GM03348 (cell line): ENCODE data around the gene FOXN3.
A peak's percentile ranks its signal among the peaks of the same experiment; 100 is the strongest.

Experiments
- DNase-seq: peaks from one replicate; pipeline ENCODE4 v3.0.0; 2012; ENCODE audit warnings: low spot score

FOXN3 gene

DNA sequence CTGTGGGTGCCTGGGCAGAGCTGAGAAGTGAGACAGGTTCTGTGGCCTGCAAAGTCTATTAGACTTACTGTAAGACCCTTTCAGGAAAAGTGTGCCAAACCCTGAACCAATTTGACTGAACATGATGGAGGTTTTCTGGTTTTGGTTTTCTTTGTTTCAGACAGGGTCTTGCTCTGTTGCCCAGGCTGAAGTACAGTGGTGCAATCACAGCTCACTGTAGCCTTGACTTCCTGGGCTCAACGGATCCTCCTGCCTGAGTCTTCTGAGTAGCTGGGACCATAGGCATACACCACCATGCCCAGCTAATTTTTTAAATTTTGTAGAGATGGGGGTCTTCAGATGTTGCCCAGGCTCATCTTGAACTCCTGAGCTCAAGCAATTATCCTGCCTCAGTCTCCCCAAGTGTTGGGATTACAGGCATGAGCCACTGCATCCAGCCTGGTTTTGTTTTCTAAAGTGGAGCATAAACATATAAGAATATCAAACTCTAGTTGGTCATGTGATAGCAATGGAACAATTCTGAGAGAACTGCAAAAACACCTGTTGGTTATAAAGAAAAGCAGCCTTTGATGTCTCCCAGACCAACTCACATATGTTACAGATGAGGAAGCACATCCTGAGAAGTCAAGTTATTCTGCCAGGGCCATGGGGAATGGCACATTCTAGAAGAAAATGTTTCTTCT is 166.9 kb downstream of the FOXN3 start:
- DNase-seq = no peak

DNA sequence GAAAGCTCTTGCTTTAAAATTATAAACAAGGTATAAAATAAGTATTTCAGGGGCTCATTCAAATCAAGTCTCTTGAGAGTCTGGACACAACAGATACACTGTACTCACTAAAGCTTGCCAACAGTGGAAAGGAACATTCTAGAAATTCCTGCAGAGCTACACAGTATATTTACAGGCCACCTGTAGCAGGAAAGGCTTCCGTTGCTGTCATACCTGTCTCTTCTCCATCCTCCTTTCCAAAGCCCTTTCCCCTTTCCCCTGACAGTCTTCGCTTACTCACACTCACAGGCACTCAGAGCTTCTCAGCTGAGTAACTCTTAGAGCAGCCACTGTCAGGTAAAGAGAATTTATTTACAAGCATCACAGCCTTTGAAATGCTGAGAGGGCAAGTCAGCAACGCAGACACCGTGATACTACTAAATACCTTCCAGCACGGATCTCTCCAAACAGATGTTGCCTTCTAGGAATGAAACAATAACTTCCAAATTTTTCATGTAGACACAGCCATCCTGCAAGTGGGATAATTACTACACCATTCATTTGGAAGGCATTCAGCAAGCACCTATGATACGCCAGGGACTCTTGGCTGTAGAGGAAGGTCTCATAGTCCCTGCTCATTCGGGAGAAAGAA is 167.9 kb downstream of the FOXN3 start:
- DNase-seq = no peak

DNA sequence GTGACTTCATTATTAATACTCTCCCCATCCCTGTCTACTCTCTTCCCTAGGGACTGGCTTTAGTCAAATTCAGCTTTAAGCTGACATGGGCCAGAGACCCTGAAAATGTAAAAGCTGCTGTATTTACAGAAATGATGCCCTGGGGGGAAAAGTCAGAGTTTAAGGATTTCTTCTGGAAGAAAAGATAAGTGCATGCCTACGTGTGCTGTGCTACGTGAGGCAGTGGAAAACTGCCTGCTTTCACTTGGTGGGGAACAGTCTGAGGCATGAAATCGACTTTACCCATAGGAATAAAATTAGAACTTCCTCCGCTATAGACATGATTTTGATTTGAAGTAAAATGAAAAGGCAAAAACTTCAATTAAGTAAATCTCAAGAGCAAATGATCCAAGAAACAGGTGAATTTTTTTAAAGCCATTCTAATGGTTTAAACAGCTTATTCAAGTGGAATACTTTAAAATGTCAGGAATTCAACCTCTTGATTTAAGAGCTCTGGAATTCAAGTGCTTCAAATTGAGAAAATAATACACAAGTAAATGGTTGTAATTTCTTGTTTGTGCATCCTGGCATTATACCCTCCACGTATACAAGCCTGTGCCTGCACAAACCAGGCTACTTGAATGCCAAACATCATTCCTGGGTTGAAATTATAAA is 168.5 kb downstream of the FOXN3 start:
- DNase-seq = no peak

DNA sequence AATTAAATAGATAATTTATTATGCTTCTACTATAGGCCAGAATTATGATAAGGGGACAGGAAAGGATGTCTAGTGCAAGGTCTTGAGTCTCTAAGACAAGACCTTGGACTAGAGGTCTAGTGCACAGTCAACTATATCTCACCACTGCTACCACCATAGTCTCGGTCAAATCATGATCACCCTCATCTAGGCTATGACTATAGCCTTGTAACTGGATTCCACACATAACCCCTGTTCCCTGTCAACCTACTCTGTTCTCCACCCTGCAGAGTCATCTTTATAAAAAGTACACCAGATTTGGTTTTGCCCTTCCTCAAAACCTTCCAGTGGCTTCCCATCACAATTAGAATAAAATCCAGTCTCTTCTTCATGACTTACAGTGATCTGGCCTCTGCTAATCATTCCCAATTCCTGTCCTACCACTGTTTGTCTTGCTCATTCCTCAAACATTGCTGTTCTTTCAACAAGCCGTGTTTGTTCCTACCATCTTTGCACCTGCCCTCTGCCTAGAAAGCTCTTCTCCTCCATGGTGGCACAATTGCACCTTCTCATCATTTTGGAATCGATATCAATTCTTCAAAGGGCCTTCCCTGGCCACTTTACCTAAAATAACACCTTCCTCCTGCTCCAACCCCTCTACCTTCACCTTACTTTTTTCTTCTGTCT is 169.4 kb downstream of the FOXN3 start:
- DNase-seq = no peak

DNA sequence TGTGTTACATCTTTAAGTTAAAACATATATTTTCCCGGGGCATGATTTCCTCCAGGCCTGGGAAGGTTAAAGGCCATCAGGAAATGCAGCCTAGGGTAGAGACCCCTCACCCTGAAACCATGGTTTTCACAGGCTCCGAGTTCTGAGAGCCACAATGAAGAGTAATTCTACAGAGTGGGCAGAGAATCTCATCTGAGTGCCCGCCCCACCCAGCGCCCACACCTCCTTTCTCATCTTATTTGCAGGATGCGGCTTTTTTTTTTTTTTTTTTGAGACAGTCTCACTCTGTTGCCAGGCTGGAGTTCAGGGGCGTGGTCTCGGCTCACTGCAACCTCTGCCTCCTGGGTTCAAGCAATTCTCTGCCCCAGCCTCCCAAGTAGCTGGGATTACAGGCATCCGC is 170.7 kb downstream of the FOXN3 start:
- no peak for DNase-seq

DNA sequence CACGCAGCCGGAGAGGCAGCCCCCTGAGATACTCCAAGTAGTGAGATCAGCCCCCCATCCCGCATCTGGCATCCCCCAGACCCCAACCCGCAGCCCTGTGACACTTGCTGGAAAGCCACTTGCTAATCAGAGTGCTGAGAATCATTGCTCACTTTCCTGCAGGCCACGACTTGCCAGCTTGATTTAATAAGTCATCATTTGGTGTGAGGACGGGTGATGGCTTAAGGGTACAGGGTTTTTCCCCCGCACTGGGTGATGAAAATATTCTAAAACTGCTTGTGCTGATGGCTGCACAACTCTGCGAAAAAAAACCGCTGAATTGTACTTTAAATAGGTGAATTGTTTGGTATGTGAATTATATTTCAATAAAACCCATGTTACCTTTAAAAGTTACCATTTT is 171.2 kb downstream of the FOXN3 start:
- no peak for DNase-seq

DNA sequence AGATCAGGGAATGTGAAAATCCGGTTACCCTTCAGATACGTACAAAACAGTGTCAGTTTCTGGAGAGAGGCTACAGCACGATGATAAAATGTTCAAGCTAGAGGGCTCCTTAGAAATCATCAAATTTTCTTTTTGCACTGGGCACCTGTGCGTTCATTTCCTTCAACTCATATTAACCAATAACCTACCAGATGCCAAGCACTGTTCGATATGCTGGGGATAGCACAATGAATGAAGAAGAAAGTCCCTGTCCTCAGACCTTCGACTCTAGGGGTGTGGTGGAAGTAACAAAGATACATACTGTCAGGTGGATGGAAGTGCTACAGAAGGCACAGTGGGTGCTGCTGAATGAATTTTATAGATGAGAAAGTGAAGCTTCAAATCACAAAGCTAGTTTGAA is 172.3 kb downstream of the FOXN3 start:
- no peak for DNase-seq

DNA sequence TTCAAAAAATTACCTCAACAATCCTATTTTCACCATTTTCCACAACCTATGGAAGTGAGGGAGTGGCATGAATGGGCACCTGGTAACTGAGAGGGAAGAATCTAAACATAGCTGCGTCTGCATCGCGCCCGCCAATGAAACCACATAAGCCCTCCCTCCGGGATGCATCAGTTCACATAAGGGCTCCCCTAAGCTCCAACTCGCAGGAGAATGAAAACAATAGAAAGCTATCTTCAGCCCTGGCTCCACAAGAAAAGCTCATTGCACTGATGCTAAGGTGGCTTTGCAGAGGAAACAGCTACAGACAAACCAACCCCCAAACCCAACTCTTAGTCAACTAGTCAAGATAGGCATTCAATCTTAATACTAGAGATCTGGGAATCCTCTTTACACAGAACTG is 173.3 kb downstream of the FOXN3 start:
- DNase-seq = no peak

DNA sequence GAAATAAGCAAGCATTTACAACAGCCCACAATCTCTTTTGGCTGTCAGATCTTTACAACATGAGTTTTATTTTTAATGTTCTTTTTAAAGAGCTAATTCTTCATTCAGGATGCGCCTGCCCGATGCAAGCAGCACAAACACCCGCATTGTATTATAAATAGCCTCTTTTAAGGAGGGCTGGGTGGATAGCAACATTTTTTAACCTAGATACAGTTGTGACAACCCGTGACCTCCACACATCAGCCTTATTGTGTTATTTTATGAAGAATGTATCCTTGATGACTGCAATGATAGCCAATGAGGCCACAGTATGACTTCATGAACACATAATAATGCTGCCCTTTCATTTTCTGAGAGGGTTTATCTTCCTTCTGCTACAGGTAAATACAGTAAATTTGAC is 173.7 kb downstream of the FOXN3 start:
- no peak for DNase-seq

DNA sequence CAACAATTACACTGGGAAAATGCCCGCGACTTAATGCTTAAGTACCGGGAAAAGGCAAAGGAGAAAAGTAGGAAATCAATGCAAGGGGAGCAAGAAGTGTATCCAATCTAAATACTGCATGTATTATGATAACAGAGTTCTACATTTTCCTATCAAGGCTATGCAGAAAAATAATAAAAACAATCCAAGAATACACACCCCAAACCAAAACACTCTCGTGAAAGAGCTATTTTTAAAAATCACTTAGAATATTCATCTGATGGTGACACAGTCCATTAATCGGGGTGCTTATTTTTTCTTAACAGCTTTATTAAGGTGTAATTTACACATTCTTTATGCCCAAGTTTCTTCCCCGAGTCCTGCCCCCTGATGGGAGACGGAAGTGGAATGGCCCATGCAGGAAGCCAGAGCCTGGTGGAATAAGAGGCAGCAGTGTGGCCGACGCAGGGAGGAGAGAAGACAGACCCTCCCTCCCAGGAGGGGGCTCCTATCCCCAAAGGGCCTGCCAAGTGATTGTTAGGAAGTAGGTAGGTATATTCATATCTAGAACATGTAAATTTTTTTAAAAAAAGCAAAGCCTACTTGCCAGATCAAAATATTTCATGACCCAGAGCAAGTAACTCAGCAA is 174.3 kb downstream of the FOXN3 start:
- no peak for DNase-seq

DNA sequence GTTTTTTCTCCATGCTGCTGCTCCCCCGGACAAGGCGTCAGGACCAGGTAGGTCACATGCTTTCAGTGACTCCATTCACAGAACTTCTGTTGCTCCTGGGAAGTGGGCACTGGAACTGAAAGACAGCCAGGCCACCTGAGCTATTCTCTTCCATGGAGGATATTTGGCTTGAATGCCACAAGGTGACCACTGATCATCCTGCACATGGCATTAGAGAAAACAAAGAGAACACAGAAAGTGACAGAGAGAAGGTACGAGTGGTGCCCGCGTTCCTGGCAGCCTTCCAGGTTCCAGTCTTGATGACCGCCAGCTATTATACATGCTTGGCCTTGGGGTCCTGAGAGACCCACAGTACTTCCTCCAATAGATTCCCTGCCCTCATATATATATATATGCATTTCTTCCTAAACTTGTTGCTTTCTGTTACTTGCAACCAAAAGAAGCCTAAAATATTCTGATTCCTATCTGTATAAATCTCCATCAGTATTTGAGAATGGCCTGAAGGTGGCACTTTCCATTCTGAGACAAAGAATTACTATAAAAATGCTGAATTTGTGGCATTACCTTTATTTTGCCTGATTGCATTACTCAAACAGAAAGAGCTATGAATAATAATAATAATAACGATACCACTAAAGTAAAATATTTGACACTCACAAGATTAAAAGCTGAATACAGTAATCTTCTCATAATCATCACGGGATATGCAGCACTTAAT is 174.9 kb downstream of the FOXN3 start:
- DNase-seq = no peak

DNA sequence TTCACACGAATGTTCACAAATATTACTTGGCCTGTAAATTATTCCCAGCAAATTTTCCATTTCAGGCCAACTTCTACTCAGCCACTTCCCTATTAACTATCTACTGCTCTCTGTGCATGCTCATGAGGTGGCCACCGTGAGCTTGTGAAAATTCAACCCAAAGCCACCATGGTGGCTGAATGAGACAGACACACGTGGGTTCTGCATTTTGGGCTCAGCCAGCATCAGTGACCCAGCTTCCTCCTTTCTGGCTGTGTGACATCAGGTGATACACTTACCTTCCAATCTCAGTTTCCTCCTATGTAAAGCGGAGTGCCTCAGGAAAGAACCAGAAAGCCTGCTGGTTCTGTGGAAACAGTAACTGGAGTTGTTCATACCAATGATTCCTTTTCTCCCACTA is 175.8 kb downstream of the FOXN3 start:
- no peak for DNase-seq

DNA sequence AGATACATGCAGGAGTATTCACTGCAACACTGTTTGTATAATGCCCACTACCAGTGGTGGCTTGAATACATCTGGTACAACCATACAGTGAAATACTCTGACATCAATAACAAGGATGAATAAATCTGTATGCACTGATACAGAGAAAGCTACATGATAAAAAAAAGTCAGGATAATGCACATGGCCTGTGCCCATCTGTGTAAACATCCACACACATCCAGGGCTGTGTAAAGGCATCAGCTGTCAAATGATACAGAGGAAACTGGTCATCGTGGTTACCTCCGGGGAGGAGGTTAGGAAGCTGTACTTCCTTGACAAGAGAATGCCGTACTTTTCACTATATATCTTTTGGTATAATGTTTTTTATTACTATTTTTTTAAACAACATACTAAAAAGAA is 176.6 kb downstream of the FOXN3 start:
- DNase-seq = no peak

DNA sequence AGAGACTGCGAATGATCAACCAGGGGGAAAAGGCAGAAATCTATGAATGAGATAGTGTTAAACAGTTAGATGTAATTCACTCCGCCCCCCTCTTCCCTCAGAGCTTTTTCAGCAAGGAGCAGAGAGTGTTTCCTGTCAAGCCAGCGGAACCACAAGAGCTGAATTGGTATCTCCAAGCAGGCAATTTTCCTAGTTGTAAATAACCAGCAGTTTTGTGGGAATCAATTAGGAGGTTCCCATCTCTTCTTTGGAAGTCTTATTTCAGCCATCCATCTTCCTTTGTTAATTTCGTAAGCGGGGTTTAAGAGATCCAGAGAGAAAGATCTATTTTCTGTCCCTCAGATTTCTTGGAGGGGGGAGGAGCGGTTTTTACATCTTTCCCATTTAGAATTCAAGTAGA is 178.0 kb downstream of the FOXN3 start:
- no peak for DNase-seq

DNA sequence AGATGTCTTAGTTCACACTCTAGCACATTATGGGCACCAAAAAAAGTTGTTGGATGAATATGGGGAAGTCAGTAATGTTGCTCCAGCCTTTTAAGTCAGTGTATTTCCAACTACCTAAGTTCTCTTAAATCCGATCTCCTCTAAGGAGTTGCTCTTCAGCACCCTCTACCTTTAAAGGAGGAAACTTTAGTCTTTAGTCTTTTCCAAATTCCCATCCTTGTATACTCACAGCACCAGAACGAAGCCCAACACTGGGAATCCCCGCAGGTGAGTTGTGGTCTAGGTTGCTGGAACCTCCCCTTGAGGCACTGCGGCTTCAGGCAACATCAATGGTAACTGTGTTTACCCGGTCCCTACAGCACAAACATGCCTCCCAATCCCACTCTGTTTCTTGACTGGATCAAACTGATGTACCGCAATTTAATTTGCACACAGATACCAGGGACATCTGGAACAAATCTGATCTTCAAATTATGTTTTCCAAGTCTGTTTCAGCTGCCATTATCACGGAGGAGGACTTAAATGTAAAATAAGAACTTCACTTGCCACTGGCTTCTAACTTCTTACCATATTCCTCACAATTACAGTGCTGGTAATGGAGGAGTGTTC is 179.0 kb downstream of the FOXN3 start:
- peak; percentile 29 for DNase-seq

DNA sequence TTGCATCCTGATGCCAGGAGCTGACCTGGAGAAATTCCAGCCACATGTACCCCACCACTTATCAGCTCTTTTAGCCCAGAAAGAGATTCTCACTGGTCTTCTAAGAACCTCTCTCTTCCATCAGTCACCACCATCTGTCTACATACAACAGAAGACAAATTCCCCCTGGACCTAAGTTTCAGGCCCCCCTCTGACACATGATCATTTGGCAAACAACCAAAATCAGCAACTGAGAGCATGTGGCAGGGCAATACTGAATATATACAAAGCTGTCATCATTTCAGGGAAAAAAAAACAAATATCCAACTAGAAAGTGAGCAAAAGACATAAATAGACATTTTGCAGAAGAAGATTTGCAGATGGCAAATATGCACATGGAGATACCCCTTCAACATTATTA is 180.2 kb downstream of the FOXN3 start:
- DNase-seq = no peak

DNA sequence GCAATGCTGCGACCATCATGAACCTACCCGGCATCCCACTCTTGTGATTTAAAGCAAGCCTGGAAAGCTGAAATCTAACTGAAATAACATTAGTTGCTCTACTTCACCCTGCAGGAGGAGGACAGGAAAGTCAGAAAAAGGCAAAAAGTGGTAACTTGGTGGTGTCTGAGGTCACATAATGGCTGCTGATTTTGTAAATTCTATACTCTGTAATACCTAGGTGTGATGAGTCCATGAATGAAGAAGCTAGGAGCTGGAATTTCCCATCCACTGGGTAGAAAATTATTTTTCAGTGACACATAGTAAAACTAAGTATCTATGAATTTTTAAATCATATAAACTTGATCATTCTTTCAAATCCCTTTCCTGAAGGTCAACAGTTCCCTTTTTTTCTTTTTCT is 183.8 kb downstream of the FOXN3 start:
- DNase-seq = no peak

DNA sequence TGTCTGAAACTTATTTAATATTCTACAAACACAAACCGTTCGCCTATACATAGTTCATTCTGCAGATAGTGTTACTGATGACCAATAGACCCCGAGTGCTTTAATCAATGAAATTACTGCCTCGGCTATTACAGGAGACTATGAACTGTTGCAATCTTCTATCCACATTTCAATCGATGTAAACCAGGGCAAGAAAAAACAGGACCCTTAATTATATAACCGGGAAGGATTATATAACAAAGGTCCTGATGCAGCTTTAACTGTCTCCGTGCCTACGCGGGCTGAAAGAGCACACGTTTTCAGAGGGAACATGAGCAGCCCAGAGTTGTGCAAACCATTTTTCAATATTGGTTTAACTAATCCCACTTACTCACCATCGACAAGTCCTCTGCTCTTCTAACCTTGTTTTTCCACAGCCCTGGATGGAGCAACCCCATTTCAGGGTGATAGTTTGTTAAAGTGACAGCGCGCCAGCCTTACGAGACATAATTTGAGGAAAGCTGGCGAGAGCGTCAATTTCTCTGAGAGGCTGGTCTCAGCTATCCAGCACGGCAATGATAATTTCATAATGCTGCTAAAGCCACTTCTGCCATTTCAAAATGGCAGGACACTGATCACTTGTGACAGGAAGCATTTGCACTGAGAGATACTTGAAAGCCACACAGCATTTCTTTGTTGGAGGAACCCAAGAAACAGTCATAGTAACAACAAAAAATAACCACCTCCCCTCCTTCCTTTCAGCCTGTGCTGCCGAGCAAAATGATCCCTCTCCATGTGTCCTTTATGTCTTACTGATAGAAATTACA is 184.6 kb downstream of the FOXN3 start:
- DNase-seq = no peak

DNA sequence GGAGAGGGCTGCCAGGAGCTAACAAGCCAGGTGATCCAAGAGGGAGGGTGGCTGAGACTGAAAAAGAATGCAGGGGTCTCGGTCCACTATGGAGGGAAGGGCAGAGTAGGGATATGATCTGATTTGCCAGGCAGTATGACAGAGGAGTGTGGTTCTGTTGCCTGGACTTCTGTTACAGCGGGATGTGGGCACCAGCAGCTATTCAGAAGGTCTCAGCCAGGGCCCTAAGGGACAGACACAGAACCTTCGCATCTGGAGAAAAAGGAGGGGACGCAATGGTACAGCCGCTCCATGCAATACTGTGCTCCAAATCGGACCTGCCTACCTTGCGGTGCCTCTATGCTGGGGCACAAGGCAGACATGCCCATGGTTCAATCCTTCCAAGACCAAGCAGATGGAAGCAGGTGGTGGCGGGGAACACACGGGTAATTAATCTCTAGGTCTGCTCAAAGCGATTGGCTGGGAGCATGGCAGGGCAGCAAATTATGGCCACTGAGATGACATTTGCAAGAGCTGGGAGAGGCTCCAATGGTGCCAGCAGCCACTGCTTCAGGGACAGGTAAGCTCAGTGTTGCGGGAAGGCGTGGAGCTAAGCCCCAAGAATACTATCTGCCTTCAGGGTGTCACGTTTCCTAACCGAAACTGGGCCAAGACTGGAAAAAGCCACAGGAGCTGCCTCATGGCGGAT is 185.5 kb downstream of the FOXN3 start:
- no peak for DNase-seq
